ENCODE measurements around the gene KRT9. TPM values are rescaled to one million over a fixed set of nuclear protein-coding genes. Genes with fewer than 3 reads are reported as not detected.

Gene KRT9
- total and polyA plus RNA-seq, 9 of the 15 experiments (the other 6 are each of a cell fraction or from before 2014, with no cell fraction given) = 0.03 TPM; not detected in 8

GRCh38 chr17:41556306-41556705, 15.6 kb downstream of the KRT9 start (continued):
- TF ChIP-seq, protein P1, sequence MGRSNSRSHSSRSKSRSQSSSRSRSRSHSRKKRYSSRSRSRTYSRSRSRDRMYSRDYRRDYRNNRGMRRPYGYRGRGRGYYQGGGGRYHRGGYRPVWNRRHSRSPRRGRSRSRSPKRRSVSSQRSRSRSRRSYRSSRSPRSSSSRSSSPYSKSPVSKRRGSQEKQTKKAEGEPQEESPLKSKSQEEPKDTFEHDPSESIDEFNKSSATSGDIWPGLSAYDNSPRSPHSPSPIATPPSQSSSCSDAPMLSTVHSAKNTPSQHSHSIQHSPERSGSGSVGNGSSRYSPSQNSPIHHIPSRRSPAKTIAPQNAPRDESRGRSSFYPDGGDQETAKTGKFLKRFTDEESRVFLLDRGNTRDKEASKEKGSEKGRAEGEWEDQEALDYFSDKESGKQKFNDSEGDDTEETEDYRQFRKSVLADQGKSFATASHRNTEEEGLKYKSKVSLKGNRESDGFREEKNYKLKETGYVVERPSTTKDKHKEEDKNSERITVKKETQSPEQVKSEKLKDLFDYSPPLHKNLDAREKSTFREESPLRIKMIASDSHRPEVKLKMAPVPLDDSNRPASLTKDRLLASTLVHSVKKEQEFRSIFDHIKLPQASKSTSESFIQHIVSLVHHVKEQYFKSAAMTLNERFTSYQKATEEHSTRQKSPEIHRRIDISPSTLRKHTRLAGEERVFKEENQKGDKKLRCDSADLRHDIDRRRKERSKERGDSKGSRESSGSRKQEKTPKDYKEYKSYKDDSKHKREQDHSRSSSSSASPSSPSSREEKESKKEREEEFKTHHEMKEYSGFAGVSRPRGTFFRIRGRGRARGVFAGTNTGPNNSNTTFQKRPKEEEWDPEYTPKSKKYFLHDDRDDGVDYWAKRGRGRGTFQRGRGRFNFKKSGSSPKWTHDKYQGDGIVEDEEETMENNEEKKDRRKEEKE (IDR thresholded peaks at IDR 0.05; ENCODE audit: borderline replicate concordance in 1 of 2, control insufficient read depth in 1 of 2, low read depth in 2 of 2, low read length in 1 of 2) = no peak

GRCh38 chr17:41555105-41555887, 16.6 kb downstream of the KRT9 start:
- Histone ChIP-seq H2AFZ (ENCODE audit: low read depth, low read length) (no peak overlapping the region), H3K27me3 (ENCODE audit: control insufficient read depth in 2 of 2, insufficient read depth in 2 of 2, low read length in 2 of 2) (peaks cover 26 to 28% of the 10 kb centered on the region in 2 experiments), H3K27ac (ENCODE audit: extremely low read depth, low read depth, low read length) (no peak overlapping the region), H3K79me2 (ENCODE audit: control insufficient read depth, insufficient read depth, low read length) (no peaks in the 10 kb centered on the region), H3K4me2 (ENCODE audit: insufficient read depth, low read length) (no peak overlapping the region), H3K4me3 (no peak overlapping the region), H3K4me1 (replicated peaks in 1 of 2; ENCODE audit: control insufficient read depth in 2 of 2, insufficient read depth in 2 of 2, low read length in 2 of 2) (peaks cover 2 to 4% of the 10 kb centered on the region in 2 experiments; a peak in 2 of 5 replicates), H3K9me1 (ENCODE audit: control insufficient read depth, insufficient read depth, low read length) (no peaks in the 10 kb centered on the region), H3K9me3 (replicated peaks; ENCODE audit: control insufficient read depth, insufficient read depth, low read depth, low read length) (no peaks in the 10 kb centered on the region), H3K9ac (ENCODE audit: insufficient read depth in 1 of 2, low read depth in 2 of 2, low read length in 2 of 2) (no peak overlapping the region), H4K20me1 (replicated peaks; ENCODE audit: control insufficient read depth, insufficient read depth, low read length) (no peaks in the 10 kb centered on the region), H3K36me3 (ENCODE audit: control insufficient read depth, insufficient read depth, low read length) (no peaks in the 10 kb centered on the region)
- no TSS peak for BruUV-seq (replicated peaks)
- POLR2A ChIA-PET = interaction anchor here (0.7 to 1.4 kb wide), 2 partner anchors 11 to 105 kb away, joined by 3 to 4 read pairs; no protein-coding TSS in a partner anchor
- DNase-seq (ENCODE audit: extremely low read depth in 1 of 4, low spot score in 3 of 4) (no peak), ATAC-seq (no peak), FAIRE-seq (no peak)
- in situ Hi-C loops (cut with MboI) = no loop called here
- intact Hi-C loops (cut with micrococcal nuclease) = no loop called here
- 2% methylated on average over 5 of the region's 5 CpGs for WGBS (ENCODE audit: insufficient coverage, low coverage, missing lambda C conversion rate)
- CTCF ChIA-PET (ENCODE audit: low intra/inter-chr PET ratio) = no interaction called here
- peak; percentile 42; the same call in 1 of the 2 replicates for TF ChIP-seq ESRRA (IDR thresholded peaks at IDR 0.05; ENCODE audit: borderline replicate concordance, low read depth)
- TF ChIP-seq, protein P2, sequence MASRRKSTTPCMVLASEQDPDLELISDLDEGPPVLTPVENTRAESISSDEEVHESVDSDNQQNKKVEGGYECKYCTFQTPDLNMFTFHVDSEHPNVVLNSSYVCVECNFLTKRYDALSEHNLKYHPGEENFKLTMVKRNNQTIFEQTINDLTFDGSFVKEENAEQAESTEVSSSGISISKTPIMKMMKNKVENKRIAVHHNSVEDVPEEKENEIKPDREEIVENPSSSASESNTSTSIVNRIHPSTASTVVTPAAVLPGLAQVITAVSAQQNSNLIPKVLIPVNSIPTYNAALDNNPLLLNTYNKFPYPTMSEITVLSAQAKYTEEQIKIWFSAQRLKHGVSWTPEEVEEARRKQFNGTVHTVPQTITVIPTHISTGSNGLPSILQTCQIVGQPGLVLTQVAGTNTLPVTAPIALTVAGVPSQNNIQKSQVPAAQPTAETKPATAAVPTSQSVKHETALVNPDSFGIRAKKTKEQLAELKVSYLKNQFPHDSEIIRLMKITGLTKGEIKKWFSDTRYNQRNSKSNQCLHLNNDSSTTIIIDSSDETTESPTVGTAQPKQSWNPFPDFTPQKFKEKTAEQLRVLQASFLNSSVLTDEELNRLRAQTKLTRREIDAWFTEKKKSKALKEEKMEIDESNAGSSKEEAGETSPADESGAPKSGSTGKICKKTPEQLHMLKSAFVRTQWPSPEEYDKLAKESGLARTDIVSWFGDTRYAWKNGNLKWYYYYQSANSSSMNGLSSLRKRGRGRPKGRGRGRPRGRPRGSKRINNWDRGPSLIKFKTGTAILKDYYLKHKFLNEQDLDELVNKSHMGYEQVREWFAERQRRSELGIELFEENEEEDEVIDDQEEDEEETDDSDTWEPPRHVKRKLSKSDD (conservative IDR thresholded peaks at IDR 0.05; ENCODE audit: low read length) = no peak
- TF ChIP-seq AFF4 (CRISPR knock-in tag; IDR thresholded peaks at IDR 0.05) = no peak
- no peak for TF ChIP-seq TEAD4 (IDR thresholded peaks at IDR 0.05; ENCODE audit: low read length)
- TF ChIP-seq TEAD4 (CRISPR knock-in tag; IDR thresholded peaks at IDR 0.05; ENCODE audit: borderline replicate concordance) = no peak
- TF ChIP-seq TAL1 (IDR thresholded peaks at IDR 0.05) = 0 out of 2 replicates have a peak, but pooled peaks have one; percentile 6
- TF ChIP-seq ZKSCAN8 (CRISPR knock-in tag; IDR thresholded peaks at IDR 0.05) = peak; percentile 34; the same call in 1 of the 2 replicates
- no peak for TF ChIP-seq POLR2AphosphoS2 (IDR thresholded peaks at IDR 0.05; ENCODE audit: low read length)
